ENCODE measurements around the gene DDO. TPM values are rescaled to one million over a fixed set of nuclear protein-coding genes. Genes with fewer than 3 reads are reported as not detected.

Gene DDO
- total and polyA plus RNA-seq, 4 experiments from 2014 or later, result not detected

- intact Hi-C loops (cut with micrococcal nuclease), result no loop called here
Measured at GRCh38 chr6:110345025-110345424, 70.3 kb downstream of the DDO start.

GRCh38 chr6:110342759-110343158 lies 72.6 kb downstream of the DDO start:
- no peaks in the 10 kb centered on the region for H3K9me3 Mint-ChIP-seq
- no peaks in the 10 kb centered on the region for H3K9me3 ChIP-seq (ENCODE audit: control insufficient read depth in 1 of 2, low read length in 2 of 2)
- intact Hi-C loops (cut with micrococcal nuclease), result no loop called here
- H3K4me1 Mint-ChIP-seq, result no peaks in the 10 kb centered on the region
- H3K4me1 ChIP-seq (ENCODE audit: insufficient read depth, low read length), result no peaks in the 10 kb centered on the region
- DNase-seq, result no peak
- H3K4me3 Mint-ChIP-seq, result no peak overlapping the region
- POLR2A ChIA-PET (ENCODE audit: partially characterized antibody), result no interaction called here
- H3K27ac Mint-ChIP-seq, result no peak overlapping the region
- CTCF ChIA-PET (ENCODE audit: partially characterized antibody), result no interaction called here
- H3K27ac ChIP-seq (ENCODE audit: low read depth, low read length), result no peak overlapping the region
- no peaks in the 10 kb centered on the region for H3K36me3 ChIP-seq (ENCODE audit: insufficient read depth, low read length)
- H3K4me3 ChIP-seq (ENCODE audit: low read length in 2 of 2), result no peak overlapping the region
- H3K36me3 Mint-ChIP-seq, result no peaks in the 10 kb centered on the region
- H3K27me3 Mint-ChIP-seq, result peaks cover 0 to 1% of the 10 kb centered on the region in 2 donors
- H3K27me3 ChIP-seq (ENCODE audit: insufficient read depth, low read length), result no peaks in the 10 kb centered on the region

More at GRCh38 chr6:110345025-110345424, 70.3 kb downstream of the DDO start:
- POLR2A ChIA-PET (ENCODE audit: partially characterized antibody), result no interaction called here
- Mint-ChIP-seq H3K4me3 (no peak overlapping the region), H3K27me3 (peaks cover 1 to 4% of the 10 kb centered on the region in 2 donors), H3K36me3 (no peaks in the 10 kb centered on the region), H3K27ac (no peak overlapping the region), H3K4me1 (no peaks in the 10 kb centered on the region), H3K9me3 (no peaks in the 10 kb centered on the region)
- Histone ChIP-seq H3K27me3 (ENCODE audit: insufficient read depth, low read length) (no peaks in the 10 kb centered on the region), H3K9me3 (ENCODE audit: control insufficient read depth in 1 of 2, low read length in 2 of 2) (no peaks in the 10 kb centered on the region), H3K36me3 (ENCODE audit: insufficient read depth, low read length) (no peaks in the 10 kb centered on the region), H3K4me1 (ENCODE audit: insufficient read depth, low read length) (no peaks in the 10 kb centered on the region), H3K4me3 (ENCODE audit: low read length in 2 of 2) (no peak overlapping the region), H3K27ac (ENCODE audit: low read depth, low read length) (no peak overlapping the region)
- CTCF ChIA-PET (ENCODE audit: partially characterized antibody), result no interaction called here
- DNase-seq, result no peak

Other genes starting within 250 kb of the DDO start
- gene WASF1, start 235.9 kb downstream of the DDO start, total RNA-seq, result under 1 TPM; 0.39 to 0.70 TPM
- gene WASF1, start 235.9 kb downstream of the DDO start, polyA plus RNA-seq, result under 1 TPM; 0.09 to 0.13 TPM
- 10 to 100 TPM; 34.4 to 38.0 TPM for gene CDC40, start 235.1 kb downstream of the DDO start, total RNA-seq
- 10 to 100 TPM; 20.4 to 37.4 TPM for gene CDC40, start 235.1 kb downstream of the DDO start, polyA plus RNA-seq
- under 1 TPM; 0.29 to 0.39 TPM for gene METTL24, start 57.2 kb downstream of the DDO start, total RNA-seq
- under 1 TPM in 1 of 2 donors, not detected in 1; 0.69 TPM for gene METTL24, start 57.2 kb downstream of the DDO start, polyA plus RNA-seq
- not detected for gene SLC22A16, start 61.0 kb upstream of the DDO start, total RNA-seq
- not detected for gene SLC22A16, start 61.0 kb upstream of the DDO start, polyA plus RNA-seq

All from CD4-positive, alpha-beta memory T cell (primary cell).